GM19238 (cell line): ENCODE data around the gene EPHB1.

Experiments used
- DNase-seq: peaks from one replicate; pipeline ENCODE4 v3.0.0; 2011; ENCODE audit warnings: low spot score; ENCODE audit not compliant: insufficient read length

EPHB1 gene

GRCh38 chr3:135304378-135304777, 509.3 kb downstream of the EPHB1 start:
- no peak for DNase-seq
